ENCODE data around the gene BCKDHA.
"Not testable (repeated sequence)": the region's sequence is repeated elsewhere in the genome, so short reads cannot be mapped to it uniquely, and the experiment has no call there.

BCKDHA gene

DNA sequence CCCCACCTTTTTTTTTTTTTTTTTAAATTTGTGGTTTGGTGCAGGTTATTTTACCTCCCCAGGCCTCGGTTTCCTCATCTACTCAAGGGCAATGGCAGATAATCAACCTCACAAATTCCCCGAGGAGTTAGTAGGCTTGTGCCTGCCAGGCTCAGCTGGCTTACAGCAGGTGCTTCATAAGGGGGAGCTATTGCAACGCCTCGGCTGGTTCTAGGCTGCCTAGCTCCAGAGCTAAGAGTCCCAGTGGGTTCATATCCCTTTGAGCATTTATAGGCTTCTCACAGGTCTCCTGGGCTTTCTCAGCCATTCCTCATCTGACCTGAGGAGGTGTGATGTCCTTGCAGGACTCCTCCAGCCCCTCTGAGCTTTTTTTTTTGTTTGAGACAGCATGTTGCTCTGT lies 10.6 kb downstream of the BCKDHA start:
- DNase-seq = peak; percentile 4

DNA sequence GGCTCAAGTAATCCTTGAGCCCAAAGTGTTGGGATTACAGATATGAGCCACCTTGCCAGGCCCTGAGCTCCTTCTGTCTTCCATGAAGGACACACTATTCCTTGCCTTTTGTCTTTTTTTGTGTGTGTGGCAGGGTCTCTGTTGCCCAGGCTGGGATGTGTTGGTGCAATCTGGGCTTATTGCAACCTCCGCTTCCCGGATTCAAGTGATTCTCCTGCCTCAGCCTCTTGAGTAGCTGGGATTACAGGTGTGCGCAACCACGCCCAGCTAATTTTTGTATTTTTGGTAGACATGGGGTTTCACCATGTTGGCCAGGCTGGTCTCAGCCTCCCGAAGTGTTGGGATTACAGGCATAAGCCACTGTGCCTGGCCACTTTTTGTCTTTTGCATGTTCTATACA lies 11.2 kb downstream of the BCKDHA start:
- not testable (repeated sequence) for DNase-seq

DNA sequence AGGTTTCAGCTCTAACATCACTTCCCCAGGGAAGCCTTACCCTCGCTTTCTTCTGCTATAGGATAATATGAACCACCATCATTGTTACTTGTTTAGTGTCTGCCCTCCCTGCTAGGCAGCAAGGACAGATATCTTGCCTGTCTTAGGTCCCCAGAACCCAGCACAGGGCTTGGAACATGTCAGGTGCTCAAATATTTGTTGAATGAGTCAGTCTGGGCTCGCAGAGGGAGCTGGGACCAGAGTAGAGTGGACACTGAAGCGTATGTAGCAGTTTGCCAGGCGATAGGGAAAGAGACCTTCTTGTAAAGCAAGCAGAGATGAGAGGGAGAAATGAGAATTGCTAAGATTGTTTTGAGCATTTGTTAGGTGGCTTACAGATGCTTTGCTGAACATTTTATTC lies 11.7 kb downstream of the BCKDHA start:
- DNase-seq = no peak

DNA sequence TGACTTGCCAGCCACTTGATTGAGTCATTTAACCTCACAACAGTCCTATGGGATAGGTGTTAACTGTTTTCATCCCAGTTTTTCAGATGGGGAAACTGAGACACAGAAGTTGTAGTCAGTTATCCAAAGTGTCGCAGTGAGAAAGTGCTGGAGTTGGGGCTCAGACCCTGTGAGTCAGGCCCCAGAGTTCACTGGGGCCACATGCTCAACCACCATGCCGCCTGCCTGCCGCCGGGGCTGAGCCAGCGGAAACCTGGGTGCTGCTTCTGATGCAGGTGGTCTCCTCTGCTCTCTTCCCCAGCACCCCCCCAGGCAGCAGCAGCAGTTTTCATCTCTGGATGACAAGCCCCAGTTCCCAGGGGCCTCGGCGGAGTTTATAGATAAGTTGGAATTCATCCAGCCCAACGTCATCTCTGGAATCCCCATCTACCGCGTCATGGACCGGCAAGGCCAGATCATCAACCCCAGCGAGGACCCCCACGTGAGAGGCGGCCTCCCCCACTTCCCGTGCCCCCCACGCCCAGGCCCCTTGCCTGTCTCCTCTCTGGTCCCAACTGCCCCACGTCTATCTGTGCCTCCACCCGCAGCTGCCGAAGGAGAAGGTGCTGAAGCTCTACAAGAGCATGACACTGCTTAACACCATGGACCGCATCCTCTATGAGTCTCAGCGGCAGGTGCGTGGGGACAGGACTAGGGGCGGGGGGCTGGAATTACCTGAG lies 12.9 kb downstream of the BCKDHA start:
- no peak for DNase-seq

DNA sequence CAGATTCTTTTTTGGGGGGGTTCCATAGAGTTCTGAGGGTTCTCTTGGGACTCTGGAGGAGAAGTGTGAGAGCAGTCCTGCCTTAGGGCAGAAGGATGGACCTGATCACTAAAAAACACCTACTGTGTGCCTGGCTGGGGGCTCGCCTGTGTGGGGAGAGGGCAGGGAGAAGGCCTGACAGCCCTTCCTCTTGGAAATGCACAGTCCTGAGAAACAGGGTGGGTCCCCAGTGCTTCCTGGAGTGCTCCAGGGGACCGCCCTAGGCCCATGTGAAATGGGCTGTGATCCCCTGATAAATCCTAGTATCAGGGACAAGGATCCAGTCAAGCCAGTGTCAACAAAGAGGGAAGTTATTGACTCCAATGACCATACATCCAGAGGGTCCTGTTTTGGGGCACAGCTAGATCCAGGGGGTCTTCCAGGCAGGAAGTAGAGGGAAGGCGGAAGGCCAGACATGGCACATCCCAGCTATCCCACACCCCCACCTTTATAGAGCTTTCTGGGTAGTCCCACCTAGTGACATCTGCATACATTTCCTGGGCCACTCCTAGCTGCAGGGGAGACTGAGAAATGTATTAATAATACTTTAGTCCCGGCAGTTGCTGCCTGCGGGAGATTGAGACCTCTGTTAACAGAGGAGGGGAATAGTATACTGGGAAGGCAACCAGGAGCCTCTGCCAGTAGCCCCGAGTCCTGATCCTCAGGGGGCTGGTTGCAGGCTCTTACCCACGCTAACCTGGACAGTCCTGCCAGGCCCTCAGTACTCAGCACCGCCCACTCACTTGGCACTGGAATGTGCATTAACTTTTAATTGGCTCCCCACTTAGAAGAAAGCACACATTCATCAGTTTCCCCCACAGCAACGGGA lies 13.7 kb downstream of the BCKDHA start:
- DNase-seq = no peak

DNA sequence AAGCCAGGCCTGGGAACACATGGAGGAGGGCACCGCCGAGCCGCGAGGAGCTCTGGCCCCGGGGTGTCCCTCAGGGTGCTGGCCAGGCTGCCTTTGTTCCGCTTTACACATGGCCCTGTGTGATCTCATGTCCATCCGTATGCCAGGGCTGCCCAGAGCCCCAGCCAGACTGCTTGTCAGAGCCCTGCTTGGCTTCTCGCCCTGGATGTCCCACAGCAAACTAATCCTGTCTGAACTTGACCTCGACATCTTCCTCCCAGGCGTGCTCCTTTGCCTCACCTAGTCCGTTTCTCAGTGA lies 14.3 kb downstream of the BCKDHA start:
- DNase-seq = no peak

DNA sequence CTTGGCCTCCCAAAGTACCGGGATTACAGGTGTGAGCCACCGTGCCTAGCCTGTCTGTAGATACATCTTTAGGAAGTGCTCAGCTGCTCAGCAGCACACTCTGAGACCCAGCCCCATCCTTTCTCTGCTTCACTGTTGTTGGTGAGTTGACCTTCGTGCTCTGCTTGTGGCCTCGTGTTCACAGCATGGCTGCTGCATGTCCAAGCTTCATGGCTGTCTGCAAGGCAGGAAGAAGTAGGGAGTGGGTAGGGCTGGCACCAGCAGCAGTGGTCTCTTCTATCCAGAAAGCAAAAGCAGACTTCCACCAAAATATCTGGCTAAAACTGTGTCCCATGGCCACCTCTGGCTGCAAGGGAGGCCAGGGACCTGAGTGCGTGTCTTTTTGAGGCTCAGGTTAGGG lies 15.3 kb downstream of the BCKDHA start:
- DNase-seq = no peak

DNA sequence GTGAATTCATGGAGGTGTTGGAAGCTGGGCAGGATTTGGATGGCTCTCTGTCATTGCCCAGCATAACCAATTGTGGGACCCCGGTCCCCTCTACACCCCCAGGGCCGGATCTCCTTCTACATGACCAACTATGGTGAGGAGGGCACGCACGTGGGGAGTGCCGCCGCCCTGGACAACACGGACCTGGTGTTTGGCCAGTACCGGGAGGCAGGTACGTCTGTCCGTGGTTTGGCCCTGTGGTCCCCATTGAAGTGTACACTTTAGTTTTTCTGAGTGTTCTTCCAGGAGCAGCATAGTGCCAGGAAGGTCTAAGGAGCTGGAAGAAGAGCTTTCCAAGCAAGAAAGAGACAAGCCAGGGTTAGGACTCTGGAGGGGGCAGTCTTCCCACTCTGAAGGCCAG lies 16.3 kb downstream of the BCKDHA start:
- no peak for DNase-seq

DNA sequence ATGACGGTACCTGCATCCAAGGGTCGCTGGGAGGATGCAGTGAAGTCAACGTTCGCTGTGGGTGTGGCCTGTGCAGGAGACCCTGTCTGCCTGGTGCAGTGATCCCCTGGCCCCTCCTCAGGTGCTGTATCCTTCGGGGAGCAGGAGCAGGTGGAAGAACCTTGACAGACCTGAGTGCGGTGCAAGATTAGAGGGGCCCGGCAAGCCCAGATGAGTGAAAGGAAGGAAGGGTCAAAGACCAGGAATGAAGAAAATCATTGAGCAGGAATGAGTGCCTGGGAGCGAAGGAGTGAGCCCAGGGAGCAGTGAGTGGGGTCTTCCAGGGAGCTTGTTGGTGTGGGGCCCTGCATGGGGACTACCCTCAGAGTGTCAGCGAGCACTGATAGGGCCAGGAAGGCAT lies 16.8 kb downstream of the BCKDHA start:
- no peak for DNase-seq

DNA sequence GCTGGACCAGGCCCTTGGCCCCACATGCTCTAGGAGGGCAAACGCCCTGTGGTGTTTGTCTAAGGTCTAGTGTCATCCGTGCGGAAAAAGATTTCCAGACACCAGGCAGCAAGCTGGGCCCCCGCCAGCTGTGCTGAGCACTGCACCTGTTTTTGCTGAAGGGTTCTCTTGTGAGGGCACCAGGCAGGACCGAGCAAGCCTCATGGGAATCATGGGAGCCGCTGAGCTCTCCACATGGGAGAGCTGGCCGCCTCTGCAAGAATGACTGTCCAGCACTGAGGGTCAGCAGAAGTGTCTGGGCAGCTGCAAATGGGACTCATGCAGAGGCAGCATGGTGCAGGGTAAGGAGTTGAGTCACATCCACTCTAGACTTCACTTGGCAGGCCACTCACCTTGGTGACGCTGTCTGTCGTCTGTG lies 17.5 kb downstream of the BCKDHA start:
- DNase-seq = peak; percentile 73

DNA sequence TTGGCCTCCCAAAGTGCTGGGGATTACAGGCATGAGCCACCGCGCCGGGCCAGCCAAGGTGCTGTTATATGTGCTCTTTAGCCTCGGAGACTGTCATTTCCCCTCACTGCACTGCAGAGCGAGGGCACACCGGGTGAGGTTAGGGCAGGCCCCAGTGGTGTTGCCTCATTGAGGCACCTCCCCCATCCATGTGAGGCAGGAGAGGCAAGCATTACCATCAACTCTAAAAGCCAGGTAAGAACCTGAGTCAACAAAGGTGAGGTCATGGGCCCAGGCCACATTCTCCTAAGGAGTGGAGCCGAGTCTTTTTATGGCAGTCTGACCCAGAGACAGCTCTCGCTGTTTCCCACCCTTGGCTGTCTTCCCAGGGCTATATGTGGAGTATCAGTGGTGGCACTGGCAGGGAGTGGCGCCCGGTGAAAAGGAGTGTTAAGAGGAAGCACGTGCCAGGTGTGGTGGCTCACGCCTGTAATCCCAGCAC lies 18.6 kb downstream of the BCKDHA start:
- DNase-seq = no peak

DNA sequence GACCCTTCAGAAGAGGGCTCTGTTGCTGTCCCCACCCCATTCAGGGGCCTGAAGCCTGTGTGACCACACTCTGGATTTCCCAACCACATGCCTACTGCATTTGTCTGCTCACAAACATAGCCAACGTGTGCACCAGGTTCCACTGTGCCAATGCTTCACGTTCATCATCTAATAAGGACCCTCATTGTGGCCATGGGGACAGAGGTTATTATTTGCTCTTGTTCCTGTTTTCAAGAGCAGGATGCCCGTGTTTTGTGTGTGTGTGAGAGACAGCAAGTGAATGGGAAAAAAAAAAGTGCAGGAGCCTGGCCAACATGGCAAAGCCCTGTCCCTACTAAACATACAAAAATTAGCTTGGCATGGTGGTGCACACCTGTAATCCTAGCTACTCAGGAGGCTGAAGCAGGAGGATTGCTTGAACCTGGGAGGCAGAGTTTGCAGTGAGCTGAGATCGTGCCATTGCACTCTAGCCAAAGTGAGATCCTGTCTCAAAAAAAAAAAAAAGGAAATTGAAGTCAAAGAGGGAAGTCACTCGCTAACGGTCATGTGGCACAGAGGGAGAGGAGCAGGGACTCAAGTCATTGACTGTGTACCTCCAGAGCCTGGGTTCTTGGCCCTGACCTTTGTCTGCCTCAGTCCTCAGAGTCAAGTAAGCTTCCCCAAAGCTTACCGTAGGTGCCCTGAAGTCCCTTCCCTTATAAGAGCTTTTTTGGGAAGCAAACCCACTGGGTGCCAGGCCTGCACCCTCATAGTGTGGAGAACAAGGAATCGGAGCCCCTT lies 22.7 kb downstream of the BCKDHA start:
- DNase-seq = no peak

DNA sequence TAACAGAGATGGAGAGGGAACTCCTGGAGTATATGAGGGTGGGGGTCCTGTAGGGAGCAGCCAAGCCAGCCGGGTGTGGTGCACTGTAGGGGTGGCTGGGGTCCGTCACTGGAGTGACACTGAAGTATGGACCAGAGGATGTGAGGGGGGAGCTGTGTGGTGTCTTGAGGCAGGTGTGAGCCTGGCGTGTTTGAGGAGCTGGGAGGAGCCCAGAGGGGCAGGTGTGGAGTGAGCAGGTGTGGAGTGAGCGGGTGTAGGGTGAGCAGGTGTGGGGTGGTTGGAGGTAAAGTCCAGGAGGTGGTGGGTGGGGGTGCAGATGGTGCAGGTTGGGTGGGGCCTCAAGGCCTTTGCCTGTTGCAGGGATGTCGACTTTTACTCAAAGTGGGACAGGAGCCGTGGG lies 23.7 kb downstream of the BCKDHA start:
- DNase-seq = peak; percentile 49

DNA sequence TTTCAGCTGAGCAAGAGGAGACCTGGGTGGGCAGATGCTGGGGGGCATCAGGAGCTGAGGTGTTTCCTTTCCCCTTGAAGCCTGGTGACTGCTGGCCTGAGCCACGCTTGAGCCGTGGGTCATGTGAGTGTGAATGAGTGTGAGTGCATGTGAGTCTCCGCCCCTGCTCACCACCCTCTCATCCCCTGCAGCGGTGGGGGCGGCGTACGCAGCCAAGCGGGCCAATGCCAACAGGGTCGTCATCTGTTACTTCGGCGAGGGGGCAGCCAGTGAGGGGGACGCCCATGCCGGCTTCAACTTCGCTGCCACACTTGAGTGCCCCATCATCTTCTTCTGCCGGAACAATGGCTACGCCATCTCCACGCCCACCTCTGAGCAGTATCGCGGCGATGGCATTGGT lies 24.4 kb downstream of the BCKDHA start:
- no peak for DNase-seq

DNA sequence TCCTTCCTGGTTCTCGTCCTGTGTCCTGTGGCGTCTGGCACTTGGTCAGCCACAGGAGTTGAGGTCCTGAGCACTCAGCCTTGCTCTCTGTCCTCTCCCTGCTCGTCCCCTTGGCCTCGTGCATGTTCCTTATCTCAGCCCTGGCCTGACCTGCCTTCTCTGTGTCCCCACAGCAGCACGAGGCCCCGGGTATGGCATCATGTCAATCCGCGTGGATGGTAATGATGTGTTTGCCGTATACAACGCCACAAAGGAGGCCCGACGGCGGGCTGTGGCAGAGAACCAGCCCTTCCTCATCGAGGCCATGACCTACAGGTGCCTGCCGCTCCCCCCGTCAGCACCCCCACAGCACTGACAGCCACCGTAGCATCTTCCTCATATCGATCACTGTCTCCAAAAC lies 24.8 kb downstream of the BCKDHA start:
- DNase-seq = no peak

DNA sequence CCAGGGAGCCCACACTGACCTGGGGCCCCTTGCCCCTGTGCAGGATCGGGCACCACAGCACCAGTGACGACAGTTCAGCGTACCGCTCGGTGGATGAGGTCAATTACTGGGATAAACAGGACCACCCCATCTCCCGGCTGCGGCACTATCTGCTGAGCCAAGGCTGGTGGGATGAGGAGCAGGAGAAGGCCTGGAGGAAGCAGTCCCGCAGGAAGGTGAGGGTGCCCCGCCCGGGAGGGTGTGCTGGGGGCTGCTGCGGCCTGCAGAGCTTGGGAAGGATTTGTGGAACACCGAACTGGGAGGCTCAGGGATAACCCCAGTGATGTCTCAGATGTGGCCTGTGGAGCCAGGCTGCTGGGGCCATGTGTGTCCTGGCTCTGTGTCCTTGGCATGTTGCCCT lies 25.3 kb downstream of the BCKDHA start:
- DNase-seq = no peak

DNA sequence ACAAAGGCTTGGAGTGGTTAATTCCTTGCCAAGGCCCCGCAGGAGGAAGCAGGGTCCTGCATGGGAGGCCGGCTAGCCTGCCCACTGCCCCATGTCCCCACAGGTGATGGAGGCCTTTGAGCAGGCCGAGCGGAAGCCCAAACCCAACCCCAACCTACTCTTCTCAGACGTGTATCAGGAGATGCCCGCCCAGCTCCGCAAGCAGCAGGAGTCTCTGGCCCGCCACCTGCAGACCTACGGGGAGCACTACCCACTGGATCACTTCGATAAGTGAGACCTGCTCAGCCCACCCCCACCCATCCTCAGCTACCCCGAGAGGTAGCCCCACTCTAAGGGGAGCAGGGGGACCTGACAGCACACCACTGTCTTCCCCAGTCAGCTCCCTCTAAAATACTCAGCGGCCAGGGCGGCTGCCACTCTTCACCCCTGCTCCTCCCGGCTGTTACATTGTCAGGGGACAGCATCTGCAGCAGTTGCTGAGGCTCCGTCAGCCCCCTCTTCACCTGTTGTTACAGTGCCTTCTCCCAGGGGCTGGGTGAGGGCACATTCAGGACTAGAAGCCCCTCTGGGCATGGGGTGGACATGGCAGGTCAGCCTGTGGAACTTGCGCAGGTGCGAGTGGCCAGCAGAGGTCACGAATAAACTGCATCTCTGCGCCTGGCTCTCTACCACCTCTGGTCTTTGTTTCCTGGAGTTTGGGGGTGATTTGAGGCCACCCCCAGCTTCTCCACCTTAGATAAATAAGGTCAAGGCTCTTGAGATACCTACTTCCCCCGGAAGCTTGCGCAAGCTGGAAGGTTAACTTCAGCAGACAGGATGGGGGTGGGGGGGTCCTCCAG lies 26.9 kb downstream of the BCKDHA start:
- DNase-seq = no peak

DNA sequence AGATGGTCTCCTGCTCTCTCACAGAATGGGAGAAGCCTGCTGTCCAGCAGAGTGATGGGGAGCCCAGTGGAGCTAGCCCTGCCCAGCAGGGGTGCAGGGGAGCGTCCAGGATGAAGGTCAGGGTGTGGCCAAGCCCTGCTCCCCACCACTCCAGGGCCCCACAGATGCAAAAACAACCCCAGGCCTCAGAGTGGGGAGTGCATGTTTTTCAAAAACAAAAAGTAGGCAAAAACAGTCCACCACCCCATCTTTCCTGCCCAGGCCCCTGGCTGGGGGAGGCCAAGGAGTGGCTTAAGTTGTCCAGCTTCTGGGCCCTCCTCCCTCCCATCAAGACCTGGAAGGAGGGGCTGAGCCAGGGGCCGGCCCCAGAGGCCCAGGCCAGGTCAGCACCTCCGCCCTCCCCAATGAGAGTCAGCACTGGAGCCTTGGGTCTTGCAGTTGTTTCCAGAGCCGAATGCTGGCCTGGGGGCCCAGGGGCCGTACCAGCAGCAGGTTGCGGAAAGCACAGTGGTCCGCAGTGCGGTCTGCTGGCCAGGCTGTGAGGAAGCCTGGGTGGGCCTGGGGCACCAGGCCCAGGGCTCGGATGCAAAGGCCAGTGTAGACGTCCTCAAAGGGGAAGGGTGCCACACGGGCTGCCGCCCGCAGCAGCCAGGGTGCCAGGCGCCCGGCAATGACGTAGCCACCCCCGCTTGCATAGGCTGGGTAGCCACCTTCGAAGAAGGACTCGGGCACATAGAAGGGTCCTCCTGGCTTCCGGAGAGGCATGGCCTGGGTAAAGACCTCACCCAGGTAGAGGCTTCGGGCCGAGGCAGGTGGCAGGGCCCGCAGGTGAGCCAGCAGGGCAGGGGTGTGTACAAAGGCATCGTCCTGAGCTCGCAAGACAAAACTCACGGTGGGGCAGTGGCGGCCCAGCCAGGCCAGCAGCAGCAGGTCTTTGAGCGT lies 27.8 kb downstream of the BCKDHA start:
- no peak for DNase-seq

DNA sequence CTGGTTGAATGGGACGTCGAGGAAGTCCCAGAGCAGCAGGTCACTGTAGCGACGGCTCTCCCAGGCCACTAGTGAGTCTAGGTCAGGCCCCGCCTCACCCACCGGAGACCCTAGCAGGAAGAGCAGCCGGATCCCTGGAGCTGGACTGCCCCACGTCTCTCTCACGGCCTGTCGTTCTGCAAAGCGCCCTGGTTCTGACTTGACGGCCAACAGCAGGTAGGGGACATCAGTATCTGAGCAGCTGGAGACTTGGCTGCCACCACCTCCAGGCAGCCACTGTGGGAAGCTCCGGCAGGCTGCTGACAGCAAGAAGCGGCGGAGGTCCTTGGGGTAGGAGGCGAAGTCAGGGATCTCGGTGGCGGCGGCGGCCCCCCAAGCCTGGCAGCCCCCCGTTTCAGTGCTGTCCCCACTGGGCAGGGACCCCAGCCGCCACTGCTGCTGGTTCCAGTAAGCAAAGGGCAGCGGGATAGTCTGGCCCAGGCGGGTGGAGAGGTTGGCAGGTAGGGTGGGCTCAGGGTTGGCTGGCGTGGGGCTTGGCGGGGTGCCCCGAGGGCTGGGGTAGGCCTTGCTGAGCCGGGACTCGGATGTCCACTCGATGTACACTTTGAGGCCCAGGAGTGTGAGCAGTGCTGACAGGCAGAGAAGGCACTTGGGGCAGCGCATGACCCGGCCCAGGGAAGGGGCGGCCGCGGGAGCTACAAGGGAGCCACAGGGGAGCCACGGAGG lies 28.7 kb downstream of the BCKDHA start:
- DNase-seq = no peak

DNA sequence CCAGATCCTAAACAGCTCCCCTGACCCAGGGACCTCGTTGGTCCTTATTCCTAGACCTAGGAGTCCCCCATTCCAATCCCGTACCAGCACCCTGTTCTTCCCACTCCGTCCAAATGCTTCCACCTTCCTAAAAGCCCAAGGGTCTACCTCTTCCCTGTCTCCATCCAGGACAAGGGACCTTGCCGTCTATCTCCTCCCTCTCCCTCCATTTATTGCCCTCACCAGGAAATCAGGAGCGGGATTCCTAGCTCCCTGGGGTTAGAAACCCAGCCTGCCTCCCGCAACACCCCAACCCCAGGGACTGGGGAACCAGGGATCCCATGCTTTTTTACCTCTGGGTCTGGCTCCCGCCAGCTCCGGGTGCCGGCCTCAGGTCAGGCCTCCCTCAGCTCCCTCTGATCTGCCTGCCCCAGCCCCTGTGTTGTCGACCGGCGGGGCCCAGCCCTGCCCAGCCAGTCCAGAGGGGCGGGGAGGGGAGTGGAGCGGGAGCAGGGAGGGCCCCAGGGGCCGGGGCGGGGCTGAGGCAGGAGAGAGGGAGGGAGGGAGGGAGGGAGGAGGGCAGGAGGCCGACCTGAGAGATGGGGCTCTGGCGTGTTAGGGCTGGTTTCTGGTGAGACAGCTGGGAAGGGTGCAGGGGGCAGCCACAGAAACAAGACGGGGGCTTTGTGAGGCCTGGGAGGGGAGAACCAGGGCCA lies 29.5 kb downstream of the BCKDHA start, which contains the start of gene B3GNT8:
B3GNT8 (minus strand) TSS at position 423 of the 695 bp plus-strand sequence. CDS start 596 bp downstream, outside the sequence.
- peak; percentile 86 for DNase-seq

All from NCI-H2171 treated with DMSO at 0.1 percent for 48 hours (cell line).